ENCODE results near the gene HPS1. TPM values are rescaled to one million over a fixed set of nuclear protein-coding genes. Genes with fewer than 3 reads are reported as not detected.

Gene HPS1
- total RNA-seq, 1 donor from 2014 or later = 34.7 TPM

GRCh38 chr10:98399784-98400183 is 47.0 kb downstream of the HPS1 start:
- no peaks in the 10 kb centered on the region for H3K79me2 ChIP-seq (ENCODE audit: insufficient read depth, low read length)
- H3K4me1 ChIP-seq (ENCODE audit: insufficient read depth, low read length) = peaks cover 8% of the 10 kb centered on the region
- Mint-ChIP-seq H3K27me3 (ENCODE audit: low read depth, unreplicated experiment) (peaks cover 5% of the 10 kb centered on the region), H3K36me3 (ENCODE audit: low read depth, unreplicated experiment) (peaks cover 3% of the 10 kb centered on the region), H3K9me3 (ENCODE audit: unreplicated experiment) (peaks cover 2% of the 10 kb centered on the region), H3K4me1 (ENCODE audit: low read depth, unreplicated experiment) (peaks cover 21% of the 10 kb centered on the region), H3K27ac (ENCODE audit: unreplicated experiment) (no peak overlapping the region), H3K4me3 (ENCODE audit: unreplicated experiment) (no peak overlapping the region)
- no peak overlapping the region for H3K9ac ChIP-seq (ENCODE audit: low read length)
- no peak for DNase-seq (ENCODE audit: low read depth)
- no peak for TF ChIP-seq CTCF (IDR thresholded peaks at IDR 0.05; ENCODE audit: insufficient read depth, low read depth, low read length)
- no peak for TF ChIP-seq EZH2 (IDR thresholded peaks at IDR 0.05; ENCODE audit: insufficient read depth, low read length)
- H3K36me3 ChIP-seq (ENCODE audit: insufficient read depth, low read length) = no peaks in the 10 kb centered on the region
- no peak for FAIRE-seq
- no peak overlapping the region for H3K27ac ChIP-seq (ENCODE audit: low read depth, low read length)
- H4K20me1 ChIP-seq (ENCODE audit: insufficient read depth, low read length) = no peaks in the 10 kb centered on the region
- no peak overlapping the region for H3K4me2 ChIP-seq (ENCODE audit: low read length)
- no peak overlapping the region for H2AFZ ChIP-seq (ENCODE audit: low read depth, low read length)
- no peaks in the 10 kb centered on the region for H3K27me3 ChIP-seq (ENCODE audit: insufficient read depth, low read length)
- H3K9me3 ChIP-seq (ENCODE audit: insufficient read depth, low read depth, low read length) = no peaks in the 10 kb centered on the region
- no peak overlapping the region for H3K4me3 ChIP-seq (ENCODE audit: insufficient read depth, low read depth, low read length)

GRCh38 chr10:98397089-98397600 is 49.6 kb downstream of the HPS1 start:
- no peaks in the 10 kb centered on the region for H3K4me1 ChIP-seq (ENCODE audit: insufficient read depth, low read length)
- peaks cover 15% of the 10 kb centered on the region for H3K27me3 Mint-ChIP-seq (ENCODE audit: low read depth, unreplicated experiment)
- H3K79me2 ChIP-seq (ENCODE audit: insufficient read depth, low read length) = no peaks in the 10 kb centered on the region
- peaks cover 5% of the 10 kb centered on the region for H3K36me3 Mint-ChIP-seq (ENCODE audit: low read depth, unreplicated experiment)
- H3K27ac Mint-ChIP-seq (ENCODE audit: unreplicated experiment) = no peak overlapping the region
- H3K4me3 ChIP-seq (ENCODE audit: insufficient read depth, low read depth, low read length) = no peak overlapping the region
- DNase-seq (ENCODE audit: low read depth) (no peak), FAIRE-seq (no peak)
- H4K20me1 ChIP-seq (ENCODE audit: insufficient read depth, low read length) = no peaks in the 10 kb centered on the region
- no peaks in the 10 kb centered on the region for H3K36me3 ChIP-seq (ENCODE audit: insufficient read depth, low read length)
- no peak overlapping the region for H3K4me3 Mint-ChIP-seq (ENCODE audit: unreplicated experiment)
- no peak overlapping the region for H3K4me2 ChIP-seq (ENCODE audit: low read length)
- H3K9me3 ChIP-seq (ENCODE audit: insufficient read depth, low read depth, low read length) = no peaks in the 10 kb centered on the region
- no peak overlapping the region for H3K27ac ChIP-seq (ENCODE audit: low read depth, low read length)
- no peak overlapping the region for H2AFZ ChIP-seq (ENCODE audit: low read depth, low read length)
- H3K9me3 Mint-ChIP-seq (ENCODE audit: unreplicated experiment) = peaks cover 7% of the 10 kb centered on the region
- H3K27me3 ChIP-seq (ENCODE audit: insufficient read depth, low read length) = no peaks in the 10 kb centered on the region
- TF ChIP-seq EZH2 (IDR thresholded peaks at IDR 0.05; ENCODE audit: insufficient read depth, low read length) (no peak), CTCF (IDR thresholded peaks at IDR 0.05; ENCODE audit: insufficient read depth, low read depth, low read length) (no peak)
- no peaks in the 10 kb centered on the region for H3K4me1 Mint-ChIP-seq (ENCODE audit: low read depth, unreplicated experiment)
- no peak overlapping the region for H3K9ac ChIP-seq (ENCODE audit: low read length)
